Nephron (organoid): ENCODE measurements around the gene PLS1.
"Not testable (repeated sequence)": the region's sequence is repeated elsewhere in the genome, so short reads cannot be mapped to it uniquely, and the experiment has no call there.

Source experiments
- H3K27ac Mint-ChIP-seq, 3 experiments: 2 replicates each; pipeline ENCODE4 v1.8.0; 2020; ENCODE audit warnings: mixed read lengths in 3 of 3, mild to moderate bottlenecking in 2 of 3, moderate library complexity in 1 of 3
- H3K27me3 Mint-ChIP-seq: 2 replicates; pipeline ENCODE4 v1.8.0; 2021; ENCODE audit warnings: low read depth, mild to moderate bottlenecking, moderate library complexity, mixed read lengths
- H3K36me3 Mint-ChIP-seq: 2 replicates; pipeline ENCODE4 v1.8.0; 2020; ENCODE audit warnings: low read depth, mixed read lengths
- H3K4me1 Mint-ChIP-seq: 2 replicates; pipeline ENCODE4 v1.8.0; 2020; ENCODE audit warnings: mixed read lengths
- H3K4me3 Mint-ChIP-seq, 3 experiments: 2 replicates each; pipeline ENCODE4 v1.8.0; 2020; ENCODE audit warnings: mild to moderate bottlenecking in 3 of 3, mixed read lengths in 3 of 3, moderate library complexity in 2 of 3
- H3K9me3 Mint-ChIP-seq: 2 replicates; pipeline ENCODE4 v1.8.0; 2020; ENCODE audit warnings: mixed read lengths
- TF ChIP-seq, protein P1 (sequence below), 3 experiments: fragments of 200-600 bp; sonication (generic); IDR thresholded peaks; one replicate each; pipeline ENCODE4 v1.5.0; 2021; ENCODE audit warnings: antibody characterized with exemption in 3 of 3; ENCODE audit not compliant: unreplicated experiment in 3 of 3

Gene PLS1

DNA sequence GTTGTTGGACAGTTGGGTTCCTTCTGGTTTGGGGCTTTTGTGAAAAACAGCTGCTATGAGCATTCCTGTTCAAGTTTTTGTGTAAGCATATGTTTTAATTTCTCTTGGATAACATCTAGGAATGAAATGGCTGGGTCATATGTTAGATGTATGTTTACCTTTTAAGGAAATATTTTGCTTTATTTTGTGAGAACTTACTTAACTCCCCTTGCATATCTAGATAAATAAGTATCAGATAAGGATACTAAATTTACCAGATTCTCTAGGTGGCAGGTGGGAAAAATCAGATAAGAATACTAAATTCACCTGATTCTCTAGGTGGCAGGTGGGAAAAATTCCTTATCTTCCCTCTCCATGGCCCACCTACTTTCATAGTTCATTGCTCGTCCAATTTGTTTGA lies 1.1 kb upstream of the PLS1 start:
- Mint-ChIP-seq H3K27ac (peak overlapping the region; percentile 84 to 97 (median 87)), H3K27me3 (peaks cover 42% of the 10 kb centered on the region), H3K4me1 (peaks cover 21% of the 10 kb centered on the region), H3K9me3 (no peaks in the 10 kb centered on the region), H3K36me3 (no peaks in the 10 kb centered on the region), H3K4me3 (peak overlapping the region; percentile 94 to 97 (median 96))
- TF ChIP-seq, protein P1, sequence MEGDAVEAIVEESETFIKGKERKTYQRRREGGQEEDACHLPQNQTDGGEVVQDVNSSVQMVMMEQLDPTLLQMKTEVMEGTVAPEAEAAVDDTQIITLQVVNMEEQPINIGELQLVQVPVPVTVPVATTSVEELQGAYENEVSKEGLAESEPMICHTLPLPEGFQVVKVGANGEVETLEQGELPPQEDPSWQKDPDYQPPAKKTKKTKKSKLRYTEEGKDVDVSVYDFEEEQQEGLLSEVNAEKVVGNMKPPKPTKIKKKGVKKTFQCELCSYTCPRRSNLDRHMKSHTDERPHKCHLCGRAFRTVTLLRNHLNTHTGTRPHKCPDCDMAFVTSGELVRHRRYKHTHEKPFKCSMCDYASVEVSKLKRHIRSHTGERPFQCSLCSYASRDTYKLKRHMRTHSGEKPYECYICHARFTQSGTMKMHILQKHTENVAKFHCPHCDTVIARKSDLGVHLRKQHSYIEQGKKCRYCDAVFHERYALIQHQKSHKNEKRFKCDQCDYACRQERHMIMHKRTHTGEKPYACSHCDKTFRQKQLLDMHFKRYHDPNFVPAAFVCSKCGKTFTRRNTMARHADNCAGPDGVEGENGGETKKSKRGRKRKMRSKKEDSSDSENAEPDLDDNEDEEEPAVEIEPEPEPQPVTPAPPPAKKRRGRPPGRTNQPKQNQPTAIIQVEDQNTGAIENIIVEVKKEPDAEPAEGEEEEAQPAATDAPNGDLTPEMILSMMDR (IDR thresholded peaks at IDR 0.05; ENCODE audit: unreplicated experiment in 3 of 3) = no peak

DNA sequence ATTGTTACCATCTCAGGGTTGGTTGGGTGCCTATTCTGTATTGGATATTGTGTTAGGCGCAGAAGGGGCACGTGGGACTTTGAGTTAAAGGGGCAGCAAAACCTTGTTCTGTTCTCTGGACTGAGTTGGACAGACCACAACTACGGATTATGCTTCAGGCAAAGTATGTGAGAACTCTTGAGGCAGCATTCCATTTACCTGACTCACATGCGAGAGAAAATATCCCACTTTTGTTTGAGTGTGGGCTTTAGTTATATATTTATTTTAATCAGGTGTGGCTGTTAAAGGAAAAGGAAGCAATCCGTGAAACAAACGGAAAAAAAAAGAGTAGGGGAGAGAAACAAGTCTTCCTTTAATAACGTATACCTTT lies 627 bp upstream of the PLS1 start:
- TF ChIP-seq, protein P1 (IDR thresholded peaks at IDR 0.05; ENCODE audit: unreplicated experiment in 3 of 3) = no peak
- Mint-ChIP-seq H3K27ac (peak overlapping the region; percentile 84 to 97 (median 87)), H3K4me3 (peak overlapping the region; percentile 94 to 97 (median 96))

DNA sequence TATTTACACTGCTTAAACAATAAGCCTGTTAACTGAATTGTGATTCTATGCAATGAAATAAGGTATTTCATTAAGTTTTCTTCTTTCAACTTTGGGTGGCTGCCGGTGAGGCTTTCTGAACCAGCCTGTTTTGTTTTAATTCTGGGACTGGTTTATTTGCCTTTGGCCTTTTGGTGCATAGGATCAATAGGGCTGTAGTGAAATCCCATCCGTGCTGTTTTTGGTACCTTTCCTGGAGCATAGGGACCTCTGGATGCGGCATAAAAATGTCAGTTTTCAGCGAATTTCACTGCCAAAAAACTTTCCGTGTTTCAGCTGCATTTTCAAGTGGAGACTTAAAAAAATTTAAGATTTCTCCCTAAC lies 514 bp downstream of the PLS1 start:
- Mint-ChIP-seq H3K36me3 (no peaks in the 10 kb centered on the region), H3K9me3 (no peaks in the 10 kb centered on the region), H3K4me1 (peaks cover 21% of the 10 kb centered on the region), H3K4me3 (peak overlapping the region; percentile 94 to 97 (median 96)), H3K27me3 (peaks cover 38% of the 10 kb centered on the region), H3K27ac (peak overlapping the region in 2 of 3 experiments; percentile 41 to 84)
- TF ChIP-seq, protein P1 (IDR thresholded peaks at IDR 0.05; ENCODE audit: unreplicated experiment in 3 of 3) = no peak

More for the DNA sequence above, 627 bp upstream of the PLS1 start:
- Mint-ChIP-seq H3K27me3 (peaks cover 42% of the 10 kb centered on the region), H3K9me3 (no peaks in the 10 kb centered on the region), H3K36me3 (no peaks in the 10 kb centered on the region), H3K4me1 (peaks cover 21% of the 10 kb centered on the region)

DNA sequence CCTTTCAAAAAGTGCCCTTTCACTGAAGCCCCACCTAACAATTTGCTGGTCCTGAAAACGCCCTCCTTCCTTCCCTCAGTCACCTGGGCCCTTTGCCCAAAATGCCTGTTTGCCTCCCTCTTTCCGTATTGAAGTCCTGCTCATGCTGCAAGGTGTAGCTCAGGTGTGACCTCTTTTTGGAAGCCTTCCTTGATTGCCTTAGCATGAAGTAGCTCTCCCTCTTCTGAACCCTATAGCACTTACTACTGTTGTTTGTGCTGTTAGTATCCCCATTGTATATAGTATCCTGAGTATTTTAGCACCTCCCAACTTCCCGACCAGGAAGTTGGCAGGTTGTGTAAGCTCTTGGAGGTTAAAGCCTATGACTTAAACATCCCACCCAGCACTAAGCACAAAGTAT lies 1.7 kb downstream of the PLS1 start:
- peaks cover 38% of the 10 kb centered on the region for H3K27me3 Mint-ChIP-seq

DNA sequence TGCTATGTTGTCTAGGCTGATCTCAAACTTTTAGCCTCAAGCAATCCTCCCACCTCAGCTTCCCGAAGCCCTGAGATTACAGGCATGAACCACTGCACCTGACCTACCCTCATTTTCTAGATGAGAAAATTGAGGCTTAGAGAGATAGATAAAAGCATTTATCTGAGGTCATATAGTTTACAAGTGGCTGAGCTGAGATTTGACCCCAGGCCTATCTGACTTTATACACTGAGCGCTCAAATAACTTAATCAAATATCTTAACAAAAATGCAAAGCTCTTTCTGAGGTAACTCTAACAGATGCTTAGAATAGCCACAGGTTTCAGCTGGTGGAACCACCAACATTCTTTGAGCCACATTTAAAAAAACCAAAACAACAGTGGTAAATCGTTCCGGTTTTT lies 5.5 kb downstream of the PLS1 start:
- Mint-ChIP-seq H3K4me1 (peaks cover 13% of the 10 kb centered on the region), H3K36me3 (no peaks in the 10 kb centered on the region), H3K27ac (no peak overlapping the region), H3K4me3 (no peak overlapping the region), H3K9me3 (no peaks in the 10 kb centered on the region), H3K27me3 (peaks cover 24% of the 10 kb centered on the region)
- TF ChIP-seq, protein P1 (IDR thresholded peaks at IDR 0.05; ENCODE audit: unreplicated experiment in 3 of 3) = no peak

More for the DNA sequence above, 1.7 kb downstream of the PLS1 start:
- no peaks in the 10 kb centered on the region for H3K9me3 Mint-ChIP-seq
- H3K4me3 Mint-ChIP-seq = peak overlapping the region; percentile 70 to 77 (median 71)
- no peaks in the 10 kb centered on the region for H3K36me3 Mint-ChIP-seq
- H3K27ac Mint-ChIP-seq = no peak overlapping the region
- peaks cover 21% of the 10 kb centered on the region for H3K4me1 Mint-ChIP-seq
- TF ChIP-seq, protein P1 (IDR thresholded peaks at IDR 0.05; ENCODE audit: unreplicated experiment in 3 of 3) = no peak

DNA sequence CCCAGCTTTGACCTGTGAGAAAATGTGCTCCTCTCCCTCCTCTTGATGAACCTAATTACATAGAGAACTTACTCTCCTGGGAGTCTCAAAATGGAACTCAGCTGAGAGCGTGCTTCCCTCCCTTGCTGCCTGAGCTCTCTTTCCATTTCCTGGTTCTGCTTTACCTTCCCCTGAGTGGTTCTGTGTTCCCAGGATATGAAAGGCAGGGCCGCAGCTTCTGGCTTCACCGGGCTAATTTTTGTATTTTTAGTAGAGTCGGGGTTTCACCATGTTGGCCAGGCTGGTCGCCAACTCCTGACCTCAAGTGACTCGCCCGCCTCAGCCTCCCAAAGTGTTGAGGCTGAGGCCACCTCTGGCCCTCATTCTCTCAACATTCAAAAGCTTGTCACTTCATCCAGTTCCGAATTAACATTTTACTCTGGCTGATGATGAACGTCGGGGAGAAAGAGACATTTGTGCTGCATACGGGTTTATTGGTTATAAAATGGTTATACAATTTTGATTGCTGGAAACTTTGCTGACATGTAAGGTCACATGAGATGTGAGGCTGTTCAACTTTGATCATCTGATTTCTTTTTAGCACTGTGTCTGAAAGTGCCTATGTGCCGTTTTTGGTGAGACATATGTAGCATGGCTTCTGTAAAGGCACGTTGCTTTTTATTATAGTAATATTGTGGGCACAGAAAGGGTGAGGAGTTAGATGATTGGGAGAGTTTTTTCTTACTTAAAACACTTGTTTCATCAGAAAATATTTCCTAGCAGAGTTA lies 6.6 kb downstream of the PLS1 start:
- Mint-ChIP-seq H3K27ac (no peak overlapping the region), H3K27me3 (peaks cover 13% of the 10 kb centered on the region), H3K4me3 (no peak overlapping the region), H3K4me1 (peaks cover 6% of the 10 kb centered on the region), H3K36me3 (no peaks in the 10 kb centered on the region), H3K9me3 (no peaks in the 10 kb centered on the region)
- TF ChIP-seq, protein P1 (IDR thresholded peaks at IDR 0.05; ENCODE audit: unreplicated experiment in 3 of 3) = no peak

DNA sequence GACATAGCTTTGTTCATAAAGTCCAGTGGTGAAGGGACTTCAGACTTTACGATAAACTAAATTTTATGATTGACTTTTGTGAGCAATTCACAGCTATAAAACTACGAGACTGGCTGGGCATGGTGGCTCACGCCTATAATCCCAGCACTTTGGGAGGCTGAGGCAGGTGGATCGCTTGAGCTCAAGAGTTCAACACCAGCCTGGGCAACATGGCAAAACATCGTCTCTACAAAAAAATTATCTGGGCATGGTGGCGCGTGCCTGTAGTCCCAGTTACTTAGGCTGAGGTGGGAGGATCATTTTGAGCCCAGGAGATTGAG lies 7.2 kb downstream of the PLS1 start:
- H3K4me3 Mint-ChIP-seq, H3K27me3 Mint-ChIP-seq, H3K9me3 Mint-ChIP-seq, H3K36me3 Mint-ChIP-seq, H3K4me1 Mint-ChIP-seq, H3K27ac Mint-ChIP-seq: not testable (repeated sequence)
